GM10248 (cell line): ENCODE measurements around the gene IRX4.

ENCODE experiments used
- CTCF ChIA-PET: fragments of 300-600 bp; sonication (Branson Sonifier 250); formaldehyde crosslinking; extraction: SDS; loops from one replicate; lab custom pipeline; 2021; ENCODE audit warnings: antibody characterized with exemption; lab: Yijun Ruan, JAX
- POLR2A ChIA-PET: fragments of 350-650 bp; sonication (Branson Sonifier 250); formaldehyde crosslinking; extraction: SDS; loops from one replicate; lab custom pipeline; 2020; ENCODE audit warnings: antibody characterized with exemption; lab: Yijun Ruan, JAX
- DNase-seq: peaks from one replicate; pipeline ENCODE4 v3.0.0; 2012; ENCODE audit errors: extremely low spot score
- TF ChIP-seq, protein P1 (sequence below): IDR thresholded peaks from 2 replicates; pipeline ENCODE4 v1.5.1; 2012; ENCODE audit warnings: mild to moderate bottlenecking, low read depth; ENCODE audit errors: extremely low read depth, missing control alignments, control extremely low read depth

IRX4 gene

DNA sequence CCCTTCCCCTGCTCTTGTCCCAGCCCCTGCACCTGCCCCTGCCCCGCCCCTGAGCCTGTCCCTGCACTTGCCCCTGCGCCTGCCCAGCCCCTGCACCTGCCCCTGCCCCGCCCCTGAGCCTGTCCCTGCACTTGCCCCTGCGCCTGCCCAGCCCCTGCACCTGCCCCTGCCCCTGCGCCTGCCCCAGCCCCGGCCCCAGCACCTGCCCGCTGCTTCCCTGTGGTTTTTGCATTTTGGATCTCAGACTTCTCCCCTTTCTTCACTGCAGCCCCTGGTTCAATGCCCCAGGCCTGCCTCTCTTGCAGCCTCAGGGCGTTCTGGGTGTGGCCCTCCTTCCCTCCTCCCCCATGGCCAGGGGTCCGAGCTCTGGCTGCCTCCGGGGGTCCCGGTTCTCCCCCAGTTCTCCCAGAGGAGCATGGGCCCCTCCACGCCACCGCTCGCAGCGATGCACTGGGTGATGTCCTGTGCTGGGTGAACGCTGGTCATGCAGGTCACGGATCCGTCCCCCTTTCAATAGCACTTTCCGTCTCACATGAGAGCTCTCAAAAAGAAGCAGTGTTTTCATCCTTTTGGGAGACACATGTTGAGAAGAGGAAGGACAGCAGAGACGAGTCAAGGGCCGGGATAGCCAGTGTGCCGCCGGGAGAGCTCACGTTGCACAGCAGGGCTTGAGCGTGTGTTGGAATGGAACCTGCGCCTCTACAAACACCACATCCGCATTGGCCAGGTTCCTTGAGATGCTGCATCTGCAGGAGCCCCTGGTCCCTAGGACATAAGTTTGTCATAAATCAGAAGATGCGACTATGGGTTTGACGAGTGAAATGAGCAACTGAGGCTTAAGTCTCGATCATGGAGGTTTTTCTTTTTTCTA, 44.0 kb upstream of the IRX4 start:
- DNase-seq: no peak
- CTCF ChIA-PET: no interaction called here

DNA sequence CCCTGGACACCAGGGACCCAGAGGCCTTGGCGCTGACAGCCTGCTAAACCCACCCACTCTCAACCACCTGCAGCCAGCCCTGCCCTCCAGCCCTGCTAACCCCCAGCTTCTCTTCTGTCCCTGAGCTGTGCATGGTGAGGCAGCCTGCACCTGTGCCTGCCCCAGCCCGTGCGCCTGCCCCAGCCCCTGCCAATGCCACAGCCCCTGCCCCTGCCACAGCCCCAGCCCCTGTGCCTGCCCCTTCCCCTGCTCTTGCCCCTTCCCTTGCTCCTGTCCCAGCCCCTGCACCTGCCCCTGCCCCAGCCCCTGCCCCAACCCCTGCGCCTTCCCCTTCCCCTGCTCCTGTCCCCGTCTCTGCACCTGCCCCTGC, 43.3 kb upstream of the IRX4 start:
- TF ChIP-seq, protein P1, sequence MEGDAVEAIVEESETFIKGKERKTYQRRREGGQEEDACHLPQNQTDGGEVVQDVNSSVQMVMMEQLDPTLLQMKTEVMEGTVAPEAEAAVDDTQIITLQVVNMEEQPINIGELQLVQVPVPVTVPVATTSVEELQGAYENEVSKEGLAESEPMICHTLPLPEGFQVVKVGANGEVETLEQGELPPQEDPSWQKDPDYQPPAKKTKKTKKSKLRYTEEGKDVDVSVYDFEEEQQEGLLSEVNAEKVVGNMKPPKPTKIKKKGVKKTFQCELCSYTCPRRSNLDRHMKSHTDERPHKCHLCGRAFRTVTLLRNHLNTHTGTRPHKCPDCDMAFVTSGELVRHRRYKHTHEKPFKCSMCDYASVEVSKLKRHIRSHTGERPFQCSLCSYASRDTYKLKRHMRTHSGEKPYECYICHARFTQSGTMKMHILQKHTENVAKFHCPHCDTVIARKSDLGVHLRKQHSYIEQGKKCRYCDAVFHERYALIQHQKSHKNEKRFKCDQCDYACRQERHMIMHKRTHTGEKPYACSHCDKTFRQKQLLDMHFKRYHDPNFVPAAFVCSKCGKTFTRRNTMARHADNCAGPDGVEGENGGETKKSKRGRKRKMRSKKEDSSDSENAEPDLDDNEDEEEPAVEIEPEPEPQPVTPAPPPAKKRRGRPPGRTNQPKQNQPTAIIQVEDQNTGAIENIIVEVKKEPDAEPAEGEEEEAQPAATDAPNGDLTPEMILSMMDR: no peak
- POLR2A ChIA-PET: no interaction called here
- CTCF ChIA-PET: no interaction called here
- DNase-seq: no peak

More for the DNA sequence above, 44.0 kb upstream of the IRX4 start:
- POLR2A ChIA-PET: no interaction called here
- TF ChIP-seq, protein P1: no peak

DNA sequence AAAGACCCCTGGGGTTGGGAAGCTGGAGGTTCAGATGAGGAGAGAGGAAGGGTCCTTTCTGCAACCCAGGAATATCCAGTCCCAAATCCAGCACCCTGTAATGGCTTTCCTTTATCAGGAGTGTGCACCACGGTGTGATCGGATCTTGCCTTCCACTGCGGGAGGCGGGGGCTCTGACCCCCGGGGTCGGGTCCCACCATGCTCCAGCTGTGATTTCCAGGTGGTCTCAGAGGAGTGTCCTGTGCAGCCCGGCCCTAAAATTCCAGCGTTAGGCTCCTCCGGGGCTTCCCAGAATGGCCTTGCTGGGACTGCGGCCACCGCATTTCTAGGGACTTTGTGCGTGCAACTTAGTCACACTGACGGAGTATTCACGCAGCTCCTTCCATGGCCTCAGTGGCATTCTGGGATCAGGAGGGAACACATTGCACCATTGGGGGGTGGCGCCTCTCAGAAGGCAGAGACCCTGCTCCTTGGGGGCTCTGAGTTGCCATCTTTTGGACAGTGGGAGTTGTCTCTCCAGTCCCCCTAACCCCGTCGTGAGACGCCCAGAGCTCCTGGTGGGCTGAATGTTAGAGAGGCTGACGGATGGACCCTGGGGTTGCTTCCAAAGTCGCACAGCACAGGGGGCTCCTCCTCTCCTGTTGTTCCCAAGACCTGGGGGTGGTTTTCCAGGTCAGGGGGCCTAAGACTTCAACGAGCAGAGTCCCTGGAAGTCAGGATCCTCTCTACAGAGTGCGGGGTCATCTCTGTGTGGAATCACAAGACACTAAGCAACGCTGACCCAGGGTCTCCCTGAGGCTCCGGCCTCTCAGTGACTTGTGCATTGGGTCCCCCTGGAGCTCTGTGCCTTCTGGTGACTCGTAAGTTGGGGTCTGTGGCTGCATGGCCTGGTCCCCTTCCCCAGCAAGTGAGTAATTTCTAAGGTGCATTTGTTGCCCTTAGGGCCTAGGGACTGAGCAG, 42.7 kb upstream of the IRX4 start:
- POLR2A ChIA-PET: no interaction called here
- TF ChIP-seq, protein P1: no peak
- CTCF ChIA-PET: no interaction called here
- DNase-seq: no peak

GRCh38 chr5:1923766-1924165, 41.0 kb upstream of the IRX4 start:
- TF ChIP-seq, protein P1: no peak
- no peak for DNase-seq
- ChIA-PET POLR2A (no interaction called here), CTCF (no interaction called here)

DNA sequence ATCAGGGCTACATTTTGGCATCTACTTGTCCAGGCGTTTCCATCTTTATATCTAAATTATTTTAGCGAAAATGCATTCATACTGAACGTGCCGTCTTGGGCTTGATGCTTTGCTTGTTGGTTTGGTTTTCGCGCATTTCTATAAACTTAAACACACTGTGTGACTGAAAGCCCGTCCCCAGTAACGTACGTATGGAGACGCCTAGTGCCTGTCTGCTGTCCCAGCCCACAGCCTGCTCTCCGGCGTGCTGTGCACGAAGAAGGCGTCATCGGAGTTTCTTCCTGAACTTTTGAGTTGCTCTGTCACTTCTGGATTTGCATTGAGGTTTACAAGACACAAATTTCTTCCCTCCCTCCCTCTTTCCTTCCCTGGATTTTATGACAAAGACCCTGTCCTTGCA, 40.6 kb upstream of the IRX4 start:
- TF ChIP-seq, protein P1: no peak
- POLR2A ChIA-PET: no interaction called here
- no peak for DNase-seq
- CTCF ChIA-PET: no interaction called here

DNA sequence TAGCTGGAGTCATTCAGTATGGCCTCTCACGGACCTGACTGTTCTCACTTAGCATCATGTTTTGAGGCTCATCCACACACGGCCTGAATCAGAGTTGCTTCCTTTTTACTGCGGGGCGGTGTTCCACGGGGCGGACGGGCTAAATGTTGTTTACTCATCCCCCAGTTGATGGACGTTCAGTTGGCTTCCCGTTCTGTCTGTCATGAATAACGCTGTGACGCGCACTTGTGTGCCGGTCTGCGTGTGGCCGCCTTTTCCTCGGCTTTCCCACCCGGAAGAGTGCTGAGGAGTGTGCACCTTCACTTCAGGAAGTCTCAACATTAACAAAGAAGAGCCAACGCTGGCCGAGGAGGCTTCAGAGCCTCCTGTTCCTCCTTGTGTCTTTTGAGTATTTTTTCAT, 39.0 kb upstream of the IRX4 start:
- ChIA-PET POLR2A (no interaction called here), CTCF (no interaction called here)
- DNase-seq: no peak
- TF ChIP-seq, protein P1: no peak
